ENCODE measurements around the gene NHLRC2.
A peak's percentile ranks its signal among the peaks of the same experiment; 100 is the strongest.
"Not testable (repeated sequence)": the region's sequence is repeated elsewhere in the genome, so short reads cannot be mapped to it uniquely, and the experiment has no call there.

NHLRC2 gene, protein sequence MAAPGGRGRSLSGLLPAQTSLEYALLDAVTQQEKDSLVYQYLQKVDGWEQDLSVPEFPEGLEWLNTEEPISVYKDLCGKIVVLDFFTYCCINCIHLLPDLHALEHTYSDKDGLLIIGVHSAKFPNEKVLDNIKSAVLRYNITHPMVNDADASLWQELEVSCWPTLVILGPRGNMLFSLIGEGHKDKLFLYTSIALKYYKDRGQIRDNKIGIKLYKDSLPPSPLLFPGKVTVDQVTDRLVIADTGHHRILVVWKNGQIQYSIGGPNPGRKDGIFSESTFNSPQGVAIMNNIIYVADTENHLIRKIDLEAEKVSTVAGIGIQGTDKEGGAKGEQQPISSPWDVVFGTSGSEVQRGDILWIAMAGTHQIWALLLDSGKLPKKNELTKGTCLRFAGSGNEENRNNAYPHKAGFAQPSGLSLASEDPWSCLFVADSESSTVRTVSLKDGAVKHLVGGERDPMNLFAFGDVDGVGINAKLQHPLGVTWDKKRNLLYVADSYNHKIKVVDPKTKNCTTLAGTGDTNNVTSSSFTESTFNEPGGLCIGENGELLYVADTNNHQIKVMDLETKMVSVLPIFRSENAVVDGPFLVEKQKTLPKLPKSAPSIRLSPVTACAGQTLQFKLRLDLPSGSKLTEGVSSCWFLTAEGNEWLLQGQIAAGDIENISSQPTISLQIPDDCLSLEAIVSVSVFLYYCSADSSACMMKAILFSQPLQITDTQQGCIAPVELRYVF

DNA sequence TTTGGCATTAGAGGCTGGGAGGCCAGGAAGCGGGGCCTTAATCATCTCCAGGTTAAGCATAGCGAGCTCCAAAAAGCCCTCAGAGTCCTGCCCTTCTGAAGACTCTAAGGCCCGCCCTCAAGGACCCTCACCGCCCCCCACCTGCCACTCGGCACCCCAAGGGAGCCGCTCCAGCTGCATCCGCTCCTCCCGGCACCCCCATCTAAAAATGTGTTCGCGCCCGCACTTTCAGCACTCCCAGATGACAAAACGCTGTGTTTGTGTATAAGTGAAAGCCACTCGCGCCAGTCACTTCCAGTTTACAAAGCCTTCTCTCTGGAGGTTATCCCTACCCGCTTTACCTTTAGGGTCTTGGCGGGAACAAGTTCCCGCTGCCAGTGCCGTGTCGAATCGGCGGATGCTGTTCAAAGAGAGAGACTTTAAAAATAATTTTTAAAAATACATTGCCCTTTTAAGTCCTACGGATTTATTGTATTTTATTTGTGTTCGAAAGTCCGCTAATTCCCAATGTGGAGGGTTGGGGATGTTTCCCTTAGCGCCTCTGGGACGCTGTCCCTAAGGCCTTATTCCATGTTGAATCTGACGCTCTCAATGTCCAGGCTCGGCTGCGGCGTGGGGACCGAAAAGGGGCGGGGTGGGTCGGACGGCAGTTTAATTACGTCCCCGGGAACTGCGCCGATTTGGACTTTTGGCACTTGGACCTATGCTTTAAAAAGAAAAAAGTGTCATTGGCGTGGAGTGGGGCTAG is at the start of gene NHLRC2, which contains the start of gene DCLRE1A:
Gene NHLRC2, plus strand, starts transcription at position 649 of the 748 bp plus-strand sequence. CDS start 212 bp downstream, outside the sequence.
Gene DCLRE1A, minus strand, starts transcription at position 70 of the 748 bp plus-strand sequence. CDS start 900 bp downstream, outside the sequence.
- peak; percentile 76 for DNase-seq
- H4K20me1 ChIP-seq (ENCODE audit: insufficient read depth, low read length), result no peaks in the 10 kb centered on the region
- H3K4me2 ChIP-seq (ENCODE audit: low read depth, low read length), result peak within 1 kb of the TSS; percentile 33
- H3F3A ChIP-seq (ENCODE audit: insufficient read depth, low read length), result no peaks in the 10 kb centered on the region
- H3K4me1 ChIP-seq (ENCODE audit: low read length), result peaks cover 13% of the 10 kb centered on the region
- peak within 1 kb of the TSS; percentile 72 for H3K27ac ChIP-seq (ENCODE audit: low read length)
- no peaks in the 10 kb centered on the region for H3K27me3 ChIP-seq (replicated peaks; ENCODE audit: insufficient read depth, low read length)
- H3K9me2 ChIP-seq (replicated peaks; ENCODE audit: insufficient read depth, low read length), result no peaks in the 10 kb centered on the region
- peak within 1 kb of the TSS; percentile 93 for H3K9ac ChIP-seq (ENCODE audit: low read length)
- H3K79me2 ChIP-seq (ENCODE audit: low read length), result peaks cover 48% of the 10 kb centered on the region
- TF ChIP-seq EZH2phosphoT487 (IDR thresholded peaks at IDR 0.05; ENCODE audit: low read length), result no peak
- TF ChIP-seq, protein P1, sequence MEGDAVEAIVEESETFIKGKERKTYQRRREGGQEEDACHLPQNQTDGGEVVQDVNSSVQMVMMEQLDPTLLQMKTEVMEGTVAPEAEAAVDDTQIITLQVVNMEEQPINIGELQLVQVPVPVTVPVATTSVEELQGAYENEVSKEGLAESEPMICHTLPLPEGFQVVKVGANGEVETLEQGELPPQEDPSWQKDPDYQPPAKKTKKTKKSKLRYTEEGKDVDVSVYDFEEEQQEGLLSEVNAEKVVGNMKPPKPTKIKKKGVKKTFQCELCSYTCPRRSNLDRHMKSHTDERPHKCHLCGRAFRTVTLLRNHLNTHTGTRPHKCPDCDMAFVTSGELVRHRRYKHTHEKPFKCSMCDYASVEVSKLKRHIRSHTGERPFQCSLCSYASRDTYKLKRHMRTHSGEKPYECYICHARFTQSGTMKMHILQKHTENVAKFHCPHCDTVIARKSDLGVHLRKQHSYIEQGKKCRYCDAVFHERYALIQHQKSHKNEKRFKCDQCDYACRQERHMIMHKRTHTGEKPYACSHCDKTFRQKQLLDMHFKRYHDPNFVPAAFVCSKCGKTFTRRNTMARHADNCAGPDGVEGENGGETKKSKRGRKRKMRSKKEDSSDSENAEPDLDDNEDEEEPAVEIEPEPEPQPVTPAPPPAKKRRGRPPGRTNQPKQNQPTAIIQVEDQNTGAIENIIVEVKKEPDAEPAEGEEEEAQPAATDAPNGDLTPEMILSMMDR (IDR thresholded peaks at IDR 0.05; ENCODE audit: low read length), result no peak
- no peak for TF ChIP-seq EZH2 (optimal IDR thresholded peaks at IDR 0.05; ENCODE audit: low read depth, low read length)
- H2AFZ ChIP-seq (ENCODE audit: low read length), result peak within 1 kb of the TSS; percentile 97
- no peaks in the 10 kb centered on the region; the same call in 1 of the 2 replicates for H3K36me3 ChIP-seq (replicated peaks; ENCODE audit: insufficient read depth, low read length)
- H3K4me3 ChIP-seq (ENCODE audit: low read length), result peak within 1 kb of the TSS; percentile 95
- no peaks in the 10 kb centered on the region for H3K9me3 ChIP-seq (replicated peaks; ENCODE audit: insufficient read depth, low read length)

DNA sequence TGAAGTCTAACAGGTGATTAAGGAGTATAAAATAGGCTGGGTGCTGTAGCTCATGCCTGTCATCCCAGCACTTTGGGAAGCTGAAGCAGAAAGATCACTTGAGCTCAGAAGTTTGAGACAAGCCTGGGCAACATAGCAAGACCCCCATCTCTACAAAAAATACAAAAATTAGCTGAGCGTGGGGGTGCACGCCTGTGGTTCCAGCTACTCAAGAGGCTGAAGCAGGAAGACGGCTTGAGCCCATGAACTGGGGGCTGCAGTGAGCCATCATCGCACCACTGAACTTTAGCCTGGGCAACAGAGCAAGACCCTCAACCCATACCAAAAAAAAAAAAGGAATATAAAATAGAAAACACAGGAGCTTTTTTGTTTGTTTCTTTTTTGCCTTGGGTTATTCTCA is 48.0 kb upstream of the NHLRC2 start:
- H3K4me1 ChIP-seq (ENCODE audit: low read length), result no peaks in the 10 kb centered on the region
- TF ChIP-seq, protein P1 (IDR thresholded peaks at IDR 0.05; ENCODE audit: low read length), result no peak
- TF ChIP-seq EZH2phosphoT487 (IDR thresholded peaks at IDR 0.05; ENCODE audit: low read length) (no peak), EZH2 (optimal IDR thresholded peaks at IDR 0.05; ENCODE audit: low read depth, low read length) (no peak)
- H3F3A ChIP-seq (ENCODE audit: insufficient read depth, low read length), result no peaks in the 10 kb centered on the region
- DNase-seq, result no peak
- no peak overlapping the region for H2AFZ ChIP-seq (ENCODE audit: low read length)
- H4K20me1 ChIP-seq (ENCODE audit: insufficient read depth, low read length), result no peaks in the 10 kb centered on the region
- H3K9me3 ChIP-seq (replicated peaks; ENCODE audit: insufficient read depth, low read length), result no peaks in the 10 kb centered on the region
- no peak overlapping the region for H3K9ac ChIP-seq (ENCODE audit: low read length)
- no peaks in the 10 kb centered on the region for H3K36me3 ChIP-seq (replicated peaks; ENCODE audit: insufficient read depth, low read length)
- no peaks in the 10 kb centered on the region for H3K27me3 ChIP-seq (replicated peaks; ENCODE audit: insufficient read depth, low read length)
- no peak overlapping the region for H3K4me2 ChIP-seq (ENCODE audit: low read depth, low read length)
- H3K9me2 ChIP-seq (replicated peaks; ENCODE audit: insufficient read depth, low read length), result no peaks in the 10 kb centered on the region
- H3K79me2 ChIP-seq (ENCODE audit: low read length), result no peaks in the 10 kb centered on the region
- H3K4me3 ChIP-seq (ENCODE audit: low read length), result no peak overlapping the region
- H3K27ac ChIP-seq (ENCODE audit: low read length), result no peak overlapping the region

DNA sequence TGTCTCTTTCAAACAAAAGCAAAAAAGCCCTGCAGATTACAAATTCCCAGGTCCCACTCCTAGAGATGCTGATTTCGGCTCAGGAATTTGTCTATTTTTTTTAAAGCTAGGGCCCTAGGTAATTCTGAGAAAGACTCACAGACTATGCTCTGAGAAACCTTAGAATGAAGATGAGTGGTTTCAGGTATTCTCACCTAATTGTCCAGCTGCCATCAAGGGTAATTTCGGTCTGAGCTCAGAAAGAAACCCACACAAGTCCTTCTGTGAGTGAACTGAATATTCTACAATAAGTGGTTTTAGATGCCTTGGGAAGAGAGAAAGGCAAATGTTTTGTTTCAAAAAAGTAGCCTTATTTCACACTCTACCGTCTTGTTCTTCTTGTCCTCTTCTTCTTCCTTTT is 46.3 kb upstream of the NHLRC2 start:
- no peak overlapping the region for H2AFZ ChIP-seq (ENCODE audit: low read length)
- no peak overlapping the region for H3K9ac ChIP-seq (ENCODE audit: low read length)
- DNase-seq, result peak; percentile 21
- H3K9me3 ChIP-seq (replicated peaks; ENCODE audit: insufficient read depth, low read length), result no peaks in the 10 kb centered on the region
- no peak overlapping the region for H3K4me2 ChIP-seq (ENCODE audit: low read depth, low read length)
- no peaks in the 10 kb centered on the region for H3K36me3 ChIP-seq (replicated peaks; ENCODE audit: insufficient read depth, low read length)
- H3K4me1 ChIP-seq (ENCODE audit: low read length), result no peaks in the 10 kb centered on the region
- no peaks in the 10 kb centered on the region for H3K79me2 ChIP-seq (ENCODE audit: low read length)
- H3K27me3 ChIP-seq (replicated peaks; ENCODE audit: insufficient read depth, low read length), result no peaks in the 10 kb centered on the region
- no peaks in the 10 kb centered on the region for H3K9me2 ChIP-seq (replicated peaks; ENCODE audit: insufficient read depth, low read length)
- no peak overlapping the region for H3K4me3 ChIP-seq (ENCODE audit: low read length)
- TF ChIP-seq EZH2 (optimal IDR thresholded peaks at IDR 0.05; ENCODE audit: low read depth, low read length) (no peak), EZH2phosphoT487 (IDR thresholded peaks at IDR 0.05; ENCODE audit: low read length) (no peak)
- TF ChIP-seq, protein P1 (IDR thresholded peaks at IDR 0.05; ENCODE audit: low read length), result no peak
- no peaks in the 10 kb centered on the region for H4K20me1 ChIP-seq (ENCODE audit: insufficient read depth, low read length)
- no peaks in the 10 kb centered on the region for H3F3A ChIP-seq (ENCODE audit: insufficient read depth, low read length)
- H3K27ac ChIP-seq (ENCODE audit: low read length), result no peak overlapping the region

DNA sequence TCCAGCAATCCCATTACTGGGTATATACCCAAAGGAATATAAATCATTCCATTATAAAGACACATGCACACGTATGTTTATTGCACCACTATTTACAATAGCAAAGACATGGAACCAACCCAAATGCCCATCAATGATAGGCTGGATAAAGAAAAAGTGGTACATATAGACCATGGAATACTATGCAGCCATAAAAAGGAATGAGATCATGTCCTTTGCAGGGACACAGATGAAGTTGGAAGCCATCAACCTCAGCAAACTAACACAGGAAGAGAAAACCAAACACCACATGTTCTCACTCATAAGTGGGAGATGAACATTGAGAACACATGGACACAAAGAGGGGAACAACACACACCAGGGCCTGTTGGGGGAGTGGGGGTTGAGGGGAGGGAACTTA is 39.8 kb upstream of the NHLRC2 start:
- H3K4me2 ChIP-seq (ENCODE audit: low read depth, low read length); H3K9me2 ChIP-seq (replicated peaks; ENCODE audit: insufficient read depth, low read length); H3K9ac ChIP-seq (ENCODE audit: low read length); H3K79me2 ChIP-seq (ENCODE audit: low read length); H3K36me3 ChIP-seq (replicated peaks; ENCODE audit: insufficient read depth, low read length); H4K20me1 ChIP-seq (ENCODE audit: insufficient read depth, low read length); H3K27me3 ChIP-seq (replicated peaks; ENCODE audit: insufficient read depth, low read length); H3K4me3 ChIP-seq (ENCODE audit: low read length); H3K4me1 ChIP-seq (ENCODE audit: low read length); H3F3A ChIP-seq (ENCODE audit: insufficient read depth, low read length); DNase-seq; H3K27ac ChIP-seq (ENCODE audit: low read length); H3K9me3 ChIP-seq (replicated peaks; ENCODE audit: insufficient read depth, low read length); H2AFZ ChIP-seq (ENCODE audit: low read length): not testable (repeated sequence)

Data from MM.1S (cell line).